Kidney tubule cell (primary cell): ENCODE measurements around the gene UTS2.

ENCODE experiments used
- DNase-seq: peaks from one replicate; pipeline ENCODE4 v3.0.0-alpha.2; 2018; ENCODE audit warnings: low spot score

UTS2 gene

DNA sequence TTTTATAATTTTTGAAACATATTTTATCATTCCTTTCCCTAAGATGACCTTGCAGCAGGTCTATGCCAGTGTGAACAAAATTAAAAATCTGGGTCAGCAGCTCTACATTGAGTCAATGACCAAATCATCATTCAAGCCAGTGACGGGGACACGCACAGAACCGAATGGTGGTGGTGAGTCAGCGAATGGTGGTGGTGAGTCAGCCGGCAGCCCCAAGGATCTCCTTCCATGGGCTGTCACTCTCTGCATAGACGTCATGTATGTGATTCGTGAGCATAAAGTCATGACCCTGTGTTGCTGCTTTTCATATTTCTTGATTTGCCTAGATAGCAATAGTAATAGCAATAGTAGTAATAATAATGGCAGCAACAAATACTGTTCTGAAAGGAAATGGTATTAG, 42.5 kb downstream of the UTS2 start:
- peak; percentile 68 for DNase-seq

DNA sequence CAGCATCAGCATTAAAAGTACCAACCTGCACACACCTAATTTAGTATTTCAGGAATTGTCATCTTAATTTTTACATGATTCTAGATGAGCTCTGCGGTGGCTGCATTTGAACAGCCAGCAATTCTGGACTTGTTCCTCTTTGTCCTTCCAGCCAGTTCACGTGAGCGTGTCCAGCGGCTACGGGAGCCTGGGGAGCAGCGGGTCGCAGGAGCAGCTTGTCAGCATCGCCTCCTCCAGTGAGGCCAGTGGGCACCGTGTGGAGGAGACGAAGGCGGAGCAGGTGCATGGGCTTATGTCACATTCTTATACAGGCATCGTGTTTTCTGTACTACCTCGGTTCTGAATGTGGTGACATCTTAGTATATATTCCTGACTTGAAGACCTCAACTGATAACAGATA, 43.1 kb downstream of the UTS2 start:
- no peak for DNase-seq

DNA sequence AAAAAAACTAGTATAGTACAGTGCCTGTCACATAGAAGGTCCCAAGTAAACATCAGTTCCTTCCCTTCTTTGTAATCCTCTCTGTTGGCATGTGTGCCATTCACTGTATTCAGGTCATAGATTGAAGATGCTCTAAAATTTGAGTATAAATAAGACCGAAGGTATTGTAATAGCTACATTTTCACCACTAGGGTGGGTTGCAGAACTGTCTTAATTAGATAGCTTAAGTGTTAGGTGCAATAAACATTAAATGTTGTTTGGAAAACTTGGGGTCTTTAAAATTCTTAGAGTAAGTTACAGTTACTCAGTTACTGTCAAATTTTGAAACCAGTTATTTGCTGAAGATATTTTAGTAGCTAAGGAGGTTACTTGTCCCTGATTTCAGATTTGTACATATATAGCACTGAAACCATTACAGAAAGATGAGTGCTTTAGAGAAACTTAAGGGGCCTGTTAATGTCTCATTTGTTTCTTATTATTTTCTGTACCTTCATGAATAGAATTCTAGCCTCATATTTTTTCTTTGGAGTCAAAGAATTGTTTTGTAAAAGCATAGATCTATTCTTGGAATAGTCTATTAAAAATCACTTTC, 44.5 kb downstream of the UTS2 start:
- peak; percentile 39 for DNase-seq

DNA sequence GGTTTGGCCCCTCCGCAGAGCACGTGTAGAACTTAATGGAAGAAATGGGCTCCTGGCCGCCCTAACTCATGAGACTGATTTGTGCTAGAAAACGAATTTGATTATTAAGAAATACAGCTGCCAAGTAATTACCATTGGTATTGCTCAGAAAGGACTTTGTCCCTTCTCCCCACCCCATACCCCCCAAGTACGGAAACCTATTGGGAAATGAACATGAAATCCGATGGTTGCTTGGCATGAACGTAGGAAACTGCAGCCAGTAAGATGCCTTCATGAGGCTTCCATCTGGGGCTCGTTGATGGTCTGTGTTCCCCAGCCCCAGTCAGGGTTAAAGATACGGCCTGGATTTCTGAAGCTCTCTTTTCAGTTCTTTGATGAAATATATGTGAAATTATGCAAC, 47.4 kb downstream of the UTS2 start:
- DNase-seq = no peak
